Breast epithelium (tissue), 4 donors: ENCODE results near the gene GNB5. TPM values are rescaled to one million over a fixed set of nuclear protein-coding genes. Genes with fewer than 3 reads are reported as not detected.
A peak's percentile ranks its signal among the peaks of the same experiment; 100 is the strongest.

Source experiments
- DNase-seq, 2 donors: peaks; one replicate each; pipeline ENCODE4 v3.0.0-alpha.2; 2019; ENCODE audit warnings: low spot score in 2 of 2
- H3K27ac ChIP-seq, 2 donors: fragments of 200-600 bp; sonication (generic) in 1 of 2; one replicate each; pipeline ENCODE4 v1.5.1; 2016 to 2019; ENCODE audit warnings: mild to moderate bottlenecking in 1 of 2
- H3K27me3 ChIP-seq, 2 donors: fragments of 200-600 bp; sonication (generic) in 1 of 2; one replicate each; pipeline versions ENCODE4 v1.5.1 to v1.6.0; 2017 to 2019; ENCODE audit warnings: control low read depth in 1 of 2, mild to moderate bottlenecking in 1 of 2
- H3K36me3 ChIP-seq: fragments of 200-600 bp; one replicate; pipeline ENCODE4 v1.5.1; 2019
- H3K4me1 ChIP-seq, 2 donors: fragments of 200-600 bp; sonication (generic); one replicate each; pipeline ENCODE4 v1.5.1; 2016 to 2019; ENCODE audit warnings: control low read depth in 1 of 2
- H3K4me3 ChIP-seq, 3 donors: fragments of 200-600 bp; sonication (generic); 1 replicate in 2 of 3; 2 replicates in 1 of 3; pipeline ENCODE4 v1.5.1; 2016 to 2019; ENCODE audit warnings: mild to moderate bottlenecking in 3 of 3, moderate library complexity in 2 of 3
- H3K9me3 ChIP-seq, 2 donors: fragments of 200-600 bp; sonication (generic) in 1 of 2; one replicate each; pipeline ENCODE4 v1.5.1; 2016 to 2019; ENCODE audit warnings: control low read depth in 1 of 2
- CTCF ChIP-seq, 3 donors: fragments of 450-650 bp; IDR thresholded peaks; one replicate each; pipeline ENCODE4 v1.5.1; 2016 to 2017; ENCODE audit warnings: antibody characterized with exemption in 3 of 3, mild to moderate bottlenecking in 3 of 3, moderate library complexity in 3 of 3
- POLR2A ChIP-seq: fragments of 450-650 bp; IDR thresholded peaks from one replicate; pipeline ENCODE4 v1.6.1; 2016; ENCODE audit warnings: antibody characterized with exemption, mild to moderate bottlenecking, moderate library complexity
- POLR2AphosphoS5 ChIP-seq, 3 donors: sonication (generic); formaldehyde crosslinking; IDR thresholded peaks; one replicate each; pipeline ENCODE4 v1.6.1; 2017; ENCODE audit warnings: antibody characterized with exemption in 3 of 3
- intact Hi-C: fragments of 100-400 bp; cut with DNase I; formaldehyde crosslinking; loops from one replicate; pipeline ENCODE4 v1.15.1; 2023; ENCODE audit warnings: low total_unique reads
- total RNA-seq, 3 donors: library from RNA; depleted of rRNA; stranded (reverse); fragments of >200 nt; gene quantifications; one replicate each; pipeline ENCODE4 v1.1.0, GENCODE V29; 2016

Gene GNB5
- total RNA-seq, 3 donors from 2014 or later = 18.9 to 43.9 (median 43.9) TPM

GRCh38 chr15:52094811-52095584, 96.2 kb downstream of the GNB5 start:
- no peak for DNase-seq
- Histone ChIP-seq H3K4me3 (no peak overlapping the region), H3K27ac (peak overlapping the region; percentile 75 to 87)

GRCh38 chr15:52093539-52094510, 97.4 kb downstream of the GNB5 start:
- peak in 1 of 2 donors; percentile 76 for DNase-seq
- Histone ChIP-seq H3K4me3 (no peak overlapping the region), H3K27ac (peak overlapping the region; percentile 75 to 87)

More at GRCh38 chr15:52094811-52095584, 96.2 kb downstream of the GNB5 start:
- no peaks in the 10 kb centered on the region for H3K9me3 ChIP-seq
- no peaks in the 10 kb centered on the region for H3K27me3 ChIP-seq
- H3K4me1 ChIP-seq = peaks cover 6 to 8% of the 10 kb centered on the region in 2 donors
- TF ChIP-seq CTCF (IDR thresholded peaks at IDR 0.05) (no peak), POLR2A (no peak), POLR2AphosphoS5 (IDR thresholded peaks at IDR 0.05) (no peak)
- H3K36me3 ChIP-seq = no peaks in the 10 kb centered on the region
- intact Hi-C loops = no loop called here

GRCh38 chr15:52093167-52093538, 98.0 kb downstream of the GNB5 start:
- no peak for DNase-seq
- H3K27me3 ChIP-seq = no peaks in the 10 kb centered on the region
- H3K4me1 ChIP-seq = peaks cover 6 to 8% of the 10 kb centered on the region in 2 donors
- intact Hi-C loops = no loop called here
- no peaks in the 10 kb centered on the region for H3K36me3 ChIP-seq
- TF ChIP-seq POLR2AphosphoS5 (IDR thresholded peaks at IDR 0.05) = no peak
- TF ChIP-seq POLR2A = no peak
- TF ChIP-seq CTCF (IDR thresholded peaks at IDR 0.05) = no peak
- no peak overlapping the region for H3K4me3 ChIP-seq
- H3K9me3 ChIP-seq = no peaks in the 10 kb centered on the region
- H3K27ac ChIP-seq = peak overlapping the region; percentile 75 to 87

More at GRCh38 chr15:52093539-52094510, 97.4 kb downstream of the GNB5 start:
- TF ChIP-seq POLR2AphosphoS5 (IDR thresholded peaks at IDR 0.05) (no peak), POLR2A (no peak), CTCF (IDR thresholded peaks at IDR 0.05) (no peak)
- no peaks in the 10 kb centered on the region for H3K27me3 ChIP-seq
- peaks cover 6 to 8% of the 10 kb centered on the region in 2 donors for H3K4me1 ChIP-seq
- H3K9me3 ChIP-seq = no peaks in the 10 kb centered on the region
- no peaks in the 10 kb centered on the region for H3K36me3 ChIP-seq
- intact Hi-C loops = no loop called here

- intact Hi-C loops = no loop called here
- TF ChIP-seq POLR2AphosphoS5 (IDR thresholded peaks at IDR 0.05) = no peak
- TF ChIP-seq CTCF (IDR thresholded peaks at IDR 0.05) = no peak
- no peak for TF ChIP-seq POLR2A
- Histone ChIP-seq H3K27me3 (no peaks in the 10 kb centered on the region), H3K9me3 (peaks cover 0 to 12% of the 10 kb centered on the region in 2 donors), H3K36me3 (no peaks in the 10 kb centered on the region), H3K4me1 (peaks cover 6 to 8% of the 10 kb centered on the region in 2 donors), H3K4me3 (no peak overlapping the region), H3K27ac (no peak overlapping the region)
- no peak for DNase-seq
These were observed 101.0 kb downstream of the GNB5 start for GRCh38 chr15:52090193-52090592.
